SK-N-SH (cell line): Measurements from ENCODE around the gene FHDC1.

Experiments
- CTCF ChIP-seq: fragments of 200-600 bp; sonication (generic); IDR thresholded peaks from 2 replicates; pipeline ENCODE4 v1.6.1; 2017; ENCODE audit warnings: antibody characterized with exemption, mild to moderate bottlenecking, moderate library complexity
- ELF1 ChIP-seq: IDR thresholded peaks from 2 replicates; pipeline ENCODE4 v1.4.0; 2012
- EP300 ChIP-seq, 2 experiments: IDR thresholded peaks; 2 replicates each; pipeline versions ENCODE4 v1.4.0 to v1.6.1; 2012; ENCODE audit warnings: borderline replicate concordance in 1 of 2, low read depth in 1 of 2, low read length in 1 of 2
- FOXM1 ChIP-seq: IDR thresholded peaks from 2 replicates; pipeline ENCODE4 v1.4.0; 2012; ENCODE audit warnings: low read depth, mild to moderate bottlenecking
- GATA2 ChIP-seq: sonication (generic); formaldehyde crosslinking; IDR thresholded peaks from 2 replicates; pipeline ENCODE4 v1.5.0; 2020; ENCODE audit warnings: mild to moderate bottlenecking, missing genetic modification reagents
- MAX ChIP-seq: IDR thresholded peaks from 2 replicates; pipeline ENCODE4 v1.4.0; 2012; ENCODE audit warnings: low read depth
- POLR2AphosphoS5 ChIP-seq: IDR thresholded peaks from 2 replicates; pipeline ENCODE4 v1.6.1; 2012; ENCODE audit warnings: low read depth, low read length
- RCOR1 ChIP-seq: fragments of 150-350 bp; IDR thresholded peaks from 2 replicates; pipeline ENCODE4 v1.6.1; 2017; ENCODE audit warnings: antibody characterized with exemption, low read length
- REST ChIP-seq: IDR thresholded peaks from 2 replicates; pipeline ENCODE4 v1.6.1; 2012; ENCODE audit warnings: mild to moderate bottlenecking, low read depth, low read length, moderate library complexity
- SIN3A ChIP-seq: IDR thresholded peaks from 2 replicates; pipeline ENCODE4 v1.6.1; 2012; ENCODE audit warnings: low read depth, mild to moderate bottlenecking, low read length, moderate library complexity, borderline replicate concordance
- YY1 ChIP-seq: IDR thresholded peaks from 2 replicates; pipeline ENCODE4 v1.4.0; 2012; ENCODE audit warnings: low read depth, mild to moderate bottlenecking

- TF ChIP-seq CTCF (no peak), GATA2 (CRISPR knock-in tag) (no peak), REST (no peak), RCOR1 (no peak), FOXM1 (no peak), POLR2AphosphoS5 (no peak), EP300 (IDR thresholded peaks at IDR 0.05; ENCODE audit: borderline replicate concordance in 1 of 2, low read depth in 1 of 2, low read length in 1 of 2) (no peak), SIN3A (no peak), MAX (no peak), ELF1 (no peak), YY1 (no peak)
Measured at GRCh38 chr4:152949930-152950329, 13.8 kb downstream of the FHDC1 start.
